Measurements from ENCODE around the gene PPP2R3B.

- TF ChIP-seq CTCF (IDR thresholded peaks at IDR 0.05; ENCODE audit: low read depth, low read length) (no peak), POLR2A (IDR thresholded peaks at IDR 0.05; ENCODE audit: extremely low read depth, insufficient read length) (no peak)
These were observed 34.0 kb upstream of the PPP2R3B start for GRCh38 chrX:420496-421223.

All from NB4 (cell line).